ENCODE measurements around the gene CLTCL1.
"Not testable (repeated sequence)": the region's sequence is repeated elsewhere in the genome, so short reads cannot be mapped to it uniquely, and the experiment has no call there.

CLTCL1 gene

GRCh38 chr22:19174106-19175025, 117.2 kb downstream of the CLTCL1 start:
- no peak for DNase-seq

- no peak for DNase-seq
These were observed 118.2 kb downstream of the CLTCL1 start for GRCh38 chr22:19173047-19174035.

DNA sequence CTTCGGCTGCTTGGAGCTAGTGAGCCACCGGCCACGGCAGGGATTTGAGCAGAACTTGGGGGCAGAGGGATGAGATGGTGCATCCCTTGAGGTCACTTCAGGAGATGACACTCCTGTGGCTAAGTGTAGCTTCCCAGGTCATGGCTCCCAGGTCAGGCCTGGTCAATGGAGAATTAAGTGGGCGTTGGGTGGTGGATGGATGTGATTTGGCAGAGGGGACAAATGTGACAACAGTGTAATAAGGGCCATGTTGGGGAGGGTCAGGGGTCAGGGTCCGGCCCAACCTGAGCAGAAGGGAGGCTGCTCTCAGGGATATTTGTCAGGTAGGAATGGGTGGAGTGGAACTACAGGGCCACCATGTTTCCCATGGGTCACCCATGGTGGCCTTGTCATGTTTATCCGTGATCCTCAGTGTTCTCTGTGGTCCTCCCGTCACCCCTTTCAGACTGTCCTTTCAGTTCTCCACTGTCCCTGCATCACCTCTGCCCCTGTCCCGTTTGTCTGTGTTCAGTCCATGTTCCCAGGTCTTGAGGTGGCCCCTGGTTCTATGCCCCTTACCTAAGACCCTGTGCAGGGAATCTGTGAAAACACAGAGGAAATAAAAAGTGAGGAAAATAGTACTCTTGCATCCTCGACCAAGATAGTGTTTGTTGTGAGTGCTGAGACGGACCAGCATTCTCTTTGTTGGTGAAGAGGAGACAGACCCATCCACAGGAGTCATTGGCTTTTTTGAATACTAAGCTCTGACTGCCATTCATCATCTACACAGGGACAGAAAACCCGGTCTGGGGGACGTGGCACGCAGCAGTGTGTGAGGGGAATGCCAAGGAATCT, 119.1 kb downstream of the CLTCL1 start:
- no peak for DNase-seq

DNA sequence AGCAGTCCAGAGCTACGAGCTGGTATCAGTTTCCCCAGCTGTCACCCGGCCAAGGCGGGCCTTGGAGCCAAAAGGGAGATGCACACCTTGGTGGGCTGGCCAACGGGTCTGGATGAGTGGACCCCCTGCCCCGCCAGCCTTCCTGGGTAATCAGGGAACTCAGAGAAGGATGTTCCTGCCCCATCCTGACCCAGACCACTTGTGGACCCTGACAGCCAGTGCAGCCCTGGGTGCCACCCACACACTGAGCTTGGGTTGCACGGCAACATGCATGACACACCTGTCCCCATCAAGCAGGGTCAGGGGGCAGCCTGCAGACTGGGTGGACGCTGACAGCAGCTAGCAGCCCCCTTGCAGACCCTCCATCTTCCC, 121.6 kb downstream of the CLTCL1 start:
- DNase-seq: no peak

- DNase-seq: no peak
These were observed 122.2 kb downstream of the CLTCL1 start for GRCh38 chr22:19169002-19169946.

GRCh38 chr22:19168088-19168890, 123.2 kb downstream of the CLTCL1 start:
- DNase-seq: no peak

DNA sequence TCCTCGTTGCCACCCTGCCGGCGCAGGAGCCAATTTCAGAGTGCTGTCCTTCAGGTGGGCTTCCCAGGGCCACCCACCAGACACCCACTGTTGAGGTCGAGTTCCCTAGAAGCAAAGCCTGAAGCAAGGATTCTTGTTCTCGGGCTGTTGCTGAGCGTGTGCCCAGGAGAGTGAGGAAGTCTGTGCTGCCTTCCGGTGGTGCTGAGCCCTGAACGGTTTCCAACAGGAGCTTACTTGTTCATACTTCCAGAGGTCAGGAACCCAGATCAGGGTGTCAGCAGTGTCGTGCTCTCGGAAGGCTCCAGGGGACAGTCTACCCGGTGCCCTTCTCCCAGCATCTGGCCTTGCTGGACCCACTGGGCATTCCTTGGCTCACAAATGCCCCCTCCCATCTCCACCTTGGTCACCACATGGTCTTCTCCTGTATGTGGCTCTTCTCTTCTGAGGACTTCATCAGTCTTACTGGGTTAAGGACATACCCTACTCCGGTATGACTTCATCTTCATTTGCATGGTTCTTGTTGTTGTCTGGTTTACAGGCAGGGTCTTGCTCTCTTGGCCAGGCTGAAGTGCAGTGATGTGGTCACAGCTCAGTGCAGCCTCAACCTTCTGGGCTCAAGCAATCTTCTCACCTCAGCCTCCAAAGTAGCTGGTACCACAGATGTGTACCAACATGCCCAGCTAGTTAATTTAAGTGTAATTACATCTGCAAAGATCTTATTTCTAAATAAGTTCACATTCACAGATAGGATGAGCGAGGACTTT, 124.2 kb downstream of the CLTCL1 start:
- DNase-seq: no peak

GRCh38 chr22:19166421-19166820, 125.1 kb downstream of the CLTCL1 start:
- DNase-seq: no peak

DNA sequence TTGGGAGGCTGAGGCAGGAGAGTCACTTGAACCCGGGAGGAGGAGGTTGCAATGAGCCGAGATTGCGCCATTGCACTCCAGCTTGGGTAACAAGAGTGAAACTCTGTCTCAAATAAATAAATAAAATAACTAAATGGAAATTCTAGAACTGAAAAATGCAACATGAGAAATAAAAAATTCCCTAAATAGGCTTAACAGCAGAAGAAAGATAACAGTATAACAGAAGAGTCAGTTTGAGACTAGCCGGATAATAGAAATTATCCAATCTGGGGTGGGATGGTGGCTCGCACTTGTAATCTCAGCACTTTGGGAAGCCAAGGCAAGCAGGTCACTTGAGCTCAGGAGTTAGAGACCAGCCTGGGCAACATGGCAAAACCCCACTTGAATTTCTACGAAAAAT, 127.1 kb downstream of the CLTCL1 start:
- no peak for DNase-seq

GRCh38 chr22:19158649-19159048, 132.9 kb downstream of the CLTCL1 start:
- DNase-seq: not testable (repeated sequence)

GRCh38 chr22:19156109-19156508, 135.4 kb downstream of the CLTCL1 start:
- DNase-seq: not testable (repeated sequence)

- DNase-seq: no peak
These were observed 138.3 kb downstream of the CLTCL1 start for GRCh38 chr22:19152942-19153883.

DNA sequence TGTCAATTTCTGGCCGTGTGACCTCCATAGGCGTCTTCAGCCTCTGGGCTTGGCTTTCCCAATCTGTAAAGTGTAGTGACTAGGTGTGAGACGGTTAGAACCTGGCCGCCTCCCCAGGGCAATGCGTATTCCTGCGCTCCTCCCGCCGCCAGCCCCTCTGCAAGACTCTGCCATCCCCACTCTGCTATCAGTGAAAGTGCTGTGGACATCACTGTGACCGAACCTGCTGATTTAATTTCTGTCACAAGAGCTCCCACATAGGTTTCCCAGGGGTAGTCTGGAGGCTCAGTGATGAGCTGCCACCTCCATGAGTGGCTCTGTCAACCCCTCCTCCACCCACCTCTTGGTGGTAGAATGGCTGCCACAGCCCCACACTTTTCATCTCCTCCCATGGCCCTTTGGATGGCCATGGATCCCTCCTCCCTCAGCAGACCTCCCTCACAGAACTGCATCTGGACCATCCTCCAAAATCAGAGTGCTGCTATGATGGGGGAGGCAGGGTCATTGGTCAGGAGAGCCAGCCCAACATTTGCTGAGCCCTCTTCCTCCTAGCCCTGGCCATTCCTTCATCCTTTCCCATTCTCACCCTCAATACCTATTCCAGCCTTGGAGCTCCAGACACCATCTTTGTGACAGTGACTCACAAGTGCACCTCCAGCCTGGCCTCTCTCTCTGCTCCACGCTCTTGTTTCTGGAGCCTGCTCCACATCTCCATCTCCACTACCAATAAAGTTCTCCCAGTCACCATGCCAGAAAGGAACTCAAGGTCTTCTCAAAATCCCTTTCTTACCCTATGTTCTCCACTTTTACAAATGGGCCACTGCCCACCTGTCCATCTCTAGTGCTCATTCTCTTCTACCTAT, 140.0 kb downstream of the CLTCL1 start:
- DNase-seq: no peak

GRCh38 chr22:19150482-19151328, 140.8 kb downstream of the CLTCL1 start:
- DNase-seq: no peak

- no peak for DNase-seq
These were observed 141.5 kb downstream of the CLTCL1 start, which contains the start of gene GSC2 for GRCh38 chr22:19149991-19150390. Gene GSC2 (minus strand): TSS chr22:19150292. CDS start chr22:19150283, 9 bp downstream.

All from activated CD4-positive, alpha-beta T cell treated with anti-CD3 and anti-CD28 coated beads, Interleukin-2, amount 50 U/mL, for 16 hours (primary cell).